ENCODE results near the gene SSU72. TPM values are rescaled to one million over a fixed set of nuclear protein-coding genes. Genes with fewer than 3 reads are reported as not detected.
"Not testable (repeated sequence)": the region's sequence is repeated elsewhere in the genome, so short reads cannot be mapped to it uniquely, and the experiment has no call there.

The SSU72 gene
- total RNA-seq, 4 donors from 2014 or later, result 96.4 to 163 (median 123) TPM

- 38 to 49% methylated on average over 7 of the region's 12 CpGs for WGBS, 2 donors
- TF ChIP-seq POLR2A (IDR thresholded peaks at IDR 0.05) (no peak), CTCF (IDR thresholded peaks at IDR 0.05) (no peak)
- no peak for DNase-seq (ENCODE audit: low spot score in 2 of 2)
- intact Hi-C loops (cut with DNase I; ENCODE audit: low total_unique reads), result no loop called here
- no peak overlapping the region for H3K4me3 ChIP-seq (ENCODE audit: low read depth, poor library complexity, severe bottlenecking)
Measured at GRCh38 chr1:1596493-1597274, 22.0 kb upstream of the SSU72 start.

GRCh38 chr1:1595341-1595740 is 20.7 kb upstream of the SSU72 start:
- 79 to 89% methylated on average over 2 of the region's 2 CpGs for WGBS, 2 donors
- DNase-seq (ENCODE audit: low spot score in 2 of 2); H3K4me3 ChIP-seq (ENCODE audit: low read depth, poor library complexity, severe bottlenecking); intact Hi-C loops (cut with DNase I; ENCODE audit: low total_unique reads): not testable (repeated sequence)

- 43 to 51% methylated on average over 9 to 10 of the region's 10 CpGs for WGBS, 2 donors
Measured at GRCh38 chr1:1594602-1595260, 20.1 kb upstream of the SSU72 start.

GRCh38 chr1:1593834-1594601 is 19.4 kb upstream of the SSU72 start:
- TF ChIP-seq POLR2A (IDR thresholded peaks at IDR 0.05) (no peak), CTCF (IDR thresholded peaks at IDR 0.05) (no peak)
- DNase-seq (ENCODE audit: low spot score in 2 of 2), result peak in 1 of 2 donors; percentile 85
- H3K4me3 ChIP-seq (ENCODE audit: low read depth, poor library complexity, severe bottlenecking), result no peak overlapping the region
- WGBS, 2 donors, result 68 to 77% methylated on average over 24 of the region's 24 CpGs
- intact Hi-C loops (cut with DNase I; ENCODE audit: low total_unique reads), result no loop called here

More at GRCh38 chr1:1594602-1595260, 20.1 kb upstream of the SSU72 start:
- no peak for DNase-seq (ENCODE audit: low spot score in 2 of 2)
- H3K4me3 ChIP-seq (ENCODE audit: low read depth, poor library complexity, severe bottlenecking), result no peak overlapping the region
- TF ChIP-seq CTCF (IDR thresholded peaks at IDR 0.05) (no peak), POLR2A (IDR thresholded peaks at IDR 0.05) (no peak)
- intact Hi-C loops (cut with DNase I; ENCODE audit: low total_unique reads), result no loop called here

GRCh38 chr1:1591452-1591851 is 16.8 kb upstream of the SSU72 start:
- TF ChIP-seq CTCF (IDR thresholded peaks at IDR 0.05) (no peak), POLR2A (IDR thresholded peaks at IDR 0.05) (no peak)
- intact Hi-C loops (cut with DNase I; ENCODE audit: low total_unique reads), result no loop called here
- 84% methylated on average over 13 of the region's 13 CpGs for WGBS, 2 donors
- no peak for DNase-seq (ENCODE audit: low spot score in 2 of 2)
- H3K4me3 ChIP-seq (ENCODE audit: low read depth, poor library complexity, severe bottlenecking), result no peak overlapping the region
